Placental epithelial cell (primary cell): ENCODE data around the gene NKAPL. TPM values are rescaled to one million over a fixed set of nuclear protein-coding genes. Genes with fewer than 3 reads are reported as not detected.

Source experiments
- total RNA-seq: library from RNA; depleted of rRNA; stranded (reverse); fragments of >200 nt; gene quantifications from 2 replicates; pipeline ENCODE4 v1.2.3, GENCODE V29; 2012

Gene NKAPL
- total RNA-seq: 2.7 and 3.5 TPM in 2 replicates

GRCh38 chr6:28258877-28259777 lies at the start of gene NKAPL:
NKAPL (plus strand) TSS chr6:28259297; CDS start chr6:28259372, 75 bp downstream.

GRCh38 chr6:28225056-28225834 lies 33.9 kb upstream of the NKAPL start, which contains the start of gene ZSCAN9:
ZSCAN9 (plus strand) TSS chr6:28225275; CDS start chr6:28227085, 1,810 bp downstream.

DNA sequence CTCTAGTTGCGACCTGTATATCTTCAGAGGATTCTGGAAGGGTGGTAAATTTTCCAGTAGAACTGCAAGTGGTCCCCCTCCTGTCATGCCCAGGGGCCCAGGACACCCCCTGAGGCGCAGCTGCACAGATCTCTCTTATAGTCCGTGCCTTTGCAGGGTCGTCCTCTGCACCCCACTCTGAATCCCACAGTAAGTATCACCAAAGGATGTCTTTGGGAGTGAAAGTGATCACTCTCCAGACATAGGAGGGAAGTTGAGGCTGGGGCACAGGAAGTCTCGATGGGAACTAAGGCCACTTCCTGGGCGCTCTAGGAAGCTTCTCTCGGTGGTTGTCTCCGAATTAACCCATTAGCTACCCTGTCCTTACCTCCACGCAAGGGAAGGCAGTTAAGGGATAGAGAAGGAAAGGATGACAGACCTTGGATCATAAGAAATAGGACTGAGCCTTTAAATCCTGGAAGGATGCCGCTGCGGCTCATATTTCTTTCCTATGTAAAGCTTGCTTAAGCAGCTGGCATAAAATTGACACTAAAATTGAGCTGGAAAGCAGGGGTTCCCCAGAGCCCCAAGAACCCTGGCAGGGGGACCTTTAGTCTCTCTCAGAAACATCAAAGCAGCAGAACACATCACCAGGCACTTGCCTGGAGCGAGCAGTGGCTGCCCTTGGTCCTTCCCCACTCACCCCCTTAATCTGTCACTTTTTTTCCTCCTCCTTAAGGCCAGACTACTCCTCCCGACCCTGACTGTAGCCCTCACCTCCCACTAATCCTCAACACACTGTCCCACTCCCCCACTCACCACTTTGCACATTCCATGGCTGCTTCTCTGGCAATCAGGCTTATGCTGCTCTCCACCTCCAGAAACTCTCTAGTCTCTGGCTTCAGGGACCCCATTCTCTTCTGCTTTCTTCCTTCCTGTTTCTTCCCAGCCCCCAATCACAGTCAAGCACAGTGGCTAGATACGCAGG lies 6.8 kb upstream of the NKAPL start, which contains the start of gene ZKSCAN4:
Gene ZKSCAN4, minus strand, starts transcription at position 261 of the 967 bp plus-strand sequence. CDS start 289 bp downstream, outside the sequence.

DNA sequence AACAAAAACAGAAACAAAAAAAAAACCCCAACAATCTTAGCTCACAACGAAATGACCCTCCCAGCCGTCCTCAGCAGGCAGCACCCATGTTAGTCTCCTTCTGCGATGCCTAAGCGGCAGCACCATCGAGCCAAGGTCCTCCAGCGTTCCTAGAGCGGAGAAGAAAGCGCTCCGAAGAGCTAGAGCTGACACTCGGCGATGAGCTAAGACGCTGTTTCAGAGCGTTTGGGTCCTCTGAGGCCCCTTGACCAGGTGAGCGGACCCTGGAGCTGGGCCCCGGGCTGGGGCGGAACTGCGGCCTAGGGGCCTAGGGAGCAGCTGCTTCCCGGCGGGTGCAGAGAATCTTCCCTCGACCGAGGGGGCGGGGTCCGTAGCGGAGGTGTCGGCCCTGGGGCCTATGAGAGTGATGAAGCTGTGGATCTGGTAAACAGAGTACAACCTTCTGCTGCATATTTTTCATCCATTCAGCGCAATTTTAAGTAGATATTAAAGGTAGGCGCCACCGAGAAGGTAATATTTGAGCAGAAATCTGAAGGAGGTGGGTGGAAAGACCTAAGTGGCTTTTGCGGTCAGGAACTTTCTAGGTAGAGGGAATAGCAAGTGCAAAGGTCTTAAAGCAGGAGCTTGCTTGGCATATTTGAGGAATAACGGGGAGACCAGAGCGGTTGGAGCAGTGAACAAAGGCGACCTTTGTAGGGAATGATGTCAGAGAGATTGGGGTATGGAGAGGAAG lies 8.0 kb downstream of the NKAPL start, which contains the start of gene ZSCAN26:
Gene ZSCAN26, plus strand, starts transcription at position 182 of the 733 bp plus-strand sequence. CDS start 4,777 bp downstream, outside the sequence.

GRCh38 chr6:28281288-28282064 lies 22.4 kb downstream of the NKAPL start, which contains the start of gene PGBD1:
PGBD1 (plus strand) TSS chr6:28281572; CDS start chr6:28283814, 2,242 bp downstream.

Other genes starting within 250 kb of the NKAPL start
- gene ZNF165, start 178.7 kb upstream of the NKAPL start, total RNA-seq: 1.6 and 2.2 TPM in 2 replicates
- 0.79 and 1.1 TPM in 2 replicates for gene ZSCAN16, start 134.7 kb upstream of the NKAPL start, total RNA-seq
- gene ZKSCAN8, start 117.4 kb upstream of the NKAPL start, total RNA-seq: 18.1 and 18.8 TPM in 2 replicates
- gene ZSCAN9, start 34.0 kb upstream of the NKAPL start, total RNA-seq: 14.9 and 16.5 TPM in 2 replicates
- 6.2 and 8.6 TPM in 2 replicates for gene ZKSCAN4, start 7.0 kb upstream of the NKAPL start, total RNA-seq
- gene ZSCAN26, start 7.8 kb downstream of the NKAPL start, total RNA-seq: 13.0 and 14.7 TPM in 2 replicates
- gene PGBD1, start 22.3 kb downstream of the NKAPL start, total RNA-seq: 3.5 and 4.8 TPM in 2 replicates
- gene ZSCAN31, start 76.9 kb downstream of the NKAPL start, total RNA-seq: 2.0 and 2.3 TPM in 2 replicates
- gene ZKSCAN3, start 90.7 kb downstream of the NKAPL start, total RNA-seq: 3.9 and 7.9 TPM in 2 replicates
- gene ZSCAN12, start 140.4 kb downstream of the NKAPL start, total RNA-seq: 8.4 and 9.0 TPM in 2 replicates
- 8.2 and 11.0 TPM in 2 replicates for gene ZSCAN23, start 184.2 kb downstream of the NKAPL start, total RNA-seq